Right lobe of liver (tissue), 6 donors: Measurements from ENCODE around the gene SYVN1. TPM values are rescaled to one million over a fixed set of nuclear protein-coding genes. Genes with fewer than 3 reads are reported as not detected.

ENCODE experiments used
- ATAC-seq, 4 donors: fragments of 200-7000 bp; cut with Tn5 transposase; one replicate each; pipeline ENCODE4 v1.9.1; 2020; ENCODE audit warnings: mild to moderate bottlenecking in 4 of 4, moderate library complexity in 4 of 4
- DNase-seq, 3 donors: peaks; one replicate each; pipeline ENCODE4 v3.0.0-alpha.2; 2020
- H3K27ac ChIP-seq, 3 donors: fragments of 200-600 bp; one replicate each; pipeline ENCODE4 v1.8.0; 2022
- H3K27me3 ChIP-seq, 2 donors: fragments of 200-600 bp; one replicate each; pipeline ENCODE4 v1.8.0; 2022
- H3K36me3 ChIP-seq, 4 donors: fragments of 200-600 bp; sonication (generic) in 1 of 4; one replicate each; pipeline versions ENCODE4 v1.5.1 to v1.8.0; 2017 to 2022; ENCODE audit warnings: control low read depth in 1 of 4
- H3K4me1 ChIP-seq, 4 donors: fragments of 200-600 bp; sonication (generic) in 1 of 4; one replicate each; pipeline versions ENCODE4 v1.5.1 to v1.8.0; 2017 to 2022; ENCODE audit warnings: control low read depth in 1 of 4
- H3K4me3 ChIP-seq, 3 donors: fragments of 200-600 bp; one replicate each; pipeline ENCODE4 v1.8.0; 2022
- H3K9me3 ChIP-seq, 4 donors: fragments of 200-600 bp; sonication (generic) in 1 of 4; one replicate each; pipeline versions ENCODE4 v1.5.1 to v1.8.0; 2017 to 2022; ENCODE audit warnings: control low read depth in 1 of 4
- POLR2A ChIP-seq: fragments of 450-650 bp; IDR thresholded peaks from one replicate; pipeline ENCODE4 v1.6.1; 2017; ENCODE audit warnings: antibody characterized with exemption, mild to moderate bottlenecking
- WGBS: methylation state at CpG from one replicate; pipeline ENCODE4 v1.1.6; 2018; ENCODE audit warnings: low coverage, low lambda C conversion rate; ENCODE audit not compliant: insufficient coverage; ENCODE audit errors: missing lambda C conversion rate; 5-methylcytosine and 5-hydroxymethylcytosine counted together
- intact Hi-C, 2 donors: fragments of 100-400 bp; cut with DNase I; formaldehyde crosslinking; loops; one replicate each; pipeline versions ENCODE4 v1.11.2 to v1.14.1; 2022
- total RNA-seq, 6 experiments: library from RNA; depleted of rRNA in 2 of 6; stranded (reverse); fragments of >200 nt in 2 of 6; fragmentation: NEBNext Ultra II Directional in 3 of 6; extraction: Animal tissue kit (Norgen Biotek cat#: 25700) in 3 of 6; gene quantifications; one replicate each; pipeline versions ENCODE4 v1.1.0 to v1.2.4, GENCODE V29; 2016 to 2023
- TF ChIP-seq, protein P1 (sequence below), 4 donors: fragments of 200-600 bp in 3 of 4; fragments of 450-650 bp in 1 of 4; IDR thresholded peaks; one replicate each; pipeline versions ENCODE4 v1.5.1 to v1.8.0; 2016 to 2022; ENCODE audit warnings: antibody characterized with exemption in 4 of 4, mild to moderate bottlenecking in 2 of 4
- donor health status: DM: no; HTN: yes; CAD: no.
- donor health status: DM: no; HTN: no; CAD: no.
- donor health status: DM: no; HTN: no; CAD: no.
- donor health status: DM: no; HTN: yes; CAD: no.
- donor health status: DM: no; HTN: yes; CAD: no.

The SYVN1 gene
- total RNA-seq, 6 experiments from 2014 or later, result 73.0 to 120 (median 109) TPM

GRCh38 chr11:65100674-65101350 is 33.5 kb downstream of the SYVN1 start:
- H3K4me3 ChIP-seq, result no peak overlapping the region
- H3K27me3 ChIP-seq, result no peaks in the 10 kb centered on the region
- TF ChIP-seq, protein P1, sequence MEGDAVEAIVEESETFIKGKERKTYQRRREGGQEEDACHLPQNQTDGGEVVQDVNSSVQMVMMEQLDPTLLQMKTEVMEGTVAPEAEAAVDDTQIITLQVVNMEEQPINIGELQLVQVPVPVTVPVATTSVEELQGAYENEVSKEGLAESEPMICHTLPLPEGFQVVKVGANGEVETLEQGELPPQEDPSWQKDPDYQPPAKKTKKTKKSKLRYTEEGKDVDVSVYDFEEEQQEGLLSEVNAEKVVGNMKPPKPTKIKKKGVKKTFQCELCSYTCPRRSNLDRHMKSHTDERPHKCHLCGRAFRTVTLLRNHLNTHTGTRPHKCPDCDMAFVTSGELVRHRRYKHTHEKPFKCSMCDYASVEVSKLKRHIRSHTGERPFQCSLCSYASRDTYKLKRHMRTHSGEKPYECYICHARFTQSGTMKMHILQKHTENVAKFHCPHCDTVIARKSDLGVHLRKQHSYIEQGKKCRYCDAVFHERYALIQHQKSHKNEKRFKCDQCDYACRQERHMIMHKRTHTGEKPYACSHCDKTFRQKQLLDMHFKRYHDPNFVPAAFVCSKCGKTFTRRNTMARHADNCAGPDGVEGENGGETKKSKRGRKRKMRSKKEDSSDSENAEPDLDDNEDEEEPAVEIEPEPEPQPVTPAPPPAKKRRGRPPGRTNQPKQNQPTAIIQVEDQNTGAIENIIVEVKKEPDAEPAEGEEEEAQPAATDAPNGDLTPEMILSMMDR (IDR thresholded peaks at IDR 0.05), result no peak
- H3K9me3 ChIP-seq, result no peaks in the 10 kb centered on the region
- peak overlapping the region in 2 of 3 donors; percentile 59 to 81 for H3K27ac ChIP-seq
- peaks cover 0 to 7% (median 0%) of the 10 kb centered on the region in 4 donors for H3K36me3 ChIP-seq
- peaks cover 0 to 53% (median 24%) of the 10 kb centered on the region in 4 donors for H3K4me1 ChIP-seq
- DNase-seq (no peak), ATAC-seq (no peak)
- intact Hi-C loops, result loop anchor here in 1 of 2 donors (10.0 kb wide), 1 partner anchor 66 kb away; no protein-coding TSS in a partner anchor
- 68% methylated on average over 6 of the region's 6 CpGs for WGBS

- Histone ChIP-seq H3K27ac (peak overlapping the region; percentile 78 to 91 (median 88)), H3K9me3 (no peaks in the 10 kb centered on the region), H3K4me3 (peak overlapping the region; percentile 84 to 97 (median 89)), H3K36me3 (peaks cover 0 to 7% (median 0%) of the 10 kb centered on the region in 4 donors), H3K4me1 (peaks cover 0 to 29% (median 11%) of the 10 kb centered on the region in 4 donors), H3K27me3 (no peaks in the 10 kb centered on the region)
- intact Hi-C loops, result no loop called here
- DNase-seq (no peak), ATAC-seq (no peak)
- TF ChIP-seq, protein P1 (IDR thresholded peaks at IDR 0.05), result no peak
- TF ChIP-seq POLR2A, result no peak
- 21% methylated on average over 4 of the region's 8 CpGs for WGBS
These were observed 37.4 kb downstream of the SYVN1 start for GRCh38 chr11:65096926-65097325.

DNA sequence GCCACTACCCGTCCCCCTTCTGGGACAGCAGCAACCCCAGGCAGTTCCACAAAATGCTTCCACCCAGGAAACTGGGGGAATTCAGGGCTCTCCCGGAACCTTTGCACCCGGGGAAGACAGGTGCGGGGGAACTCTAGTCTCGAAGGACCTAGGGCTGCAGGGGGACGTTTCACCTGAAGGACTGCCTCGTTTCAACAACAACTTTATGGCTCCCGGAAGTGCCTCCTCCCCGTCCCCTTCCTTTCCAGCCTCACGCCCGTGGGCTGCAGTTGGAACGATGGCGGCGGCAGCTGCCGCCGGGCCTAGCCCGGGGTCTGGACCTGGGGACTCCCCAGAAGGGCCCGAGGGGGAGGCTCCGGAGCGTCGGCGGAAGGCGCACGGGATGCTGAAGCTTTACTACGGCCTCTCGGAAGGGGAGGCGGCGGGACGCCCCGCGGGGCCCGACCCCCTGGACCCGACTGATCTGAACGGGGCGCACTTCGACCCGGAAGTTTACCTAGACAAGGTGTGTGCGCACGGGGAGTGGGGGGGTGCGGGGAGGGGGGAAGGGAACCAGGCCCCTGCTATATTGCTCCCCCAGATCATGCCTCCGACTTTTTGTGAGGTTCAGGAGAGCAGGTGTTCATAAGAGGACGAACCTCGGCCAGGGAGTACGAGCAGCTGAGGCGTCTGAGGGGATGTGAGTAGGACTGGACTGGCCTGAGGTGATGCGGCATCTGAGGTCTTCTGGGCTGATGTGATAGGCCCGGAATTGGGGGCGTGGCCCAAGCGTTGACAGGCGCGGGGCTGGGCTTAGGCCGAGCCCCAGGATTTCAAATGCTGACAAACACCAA is 38.1 kb downstream of the SYVN1 start, which contains the start of gene VPS51:
Gene VPS51, plus strand, starts transcription at position 241 of the 833 bp plus-strand sequence. Its CDS starts 37 bp downstream, at position 278.
- no peaks in the 10 kb centered on the region for H3K9me3 ChIP-seq
- H3K36me3 ChIP-seq, result peaks cover 0 to 7% (median 0%) of the 10 kb centered on the region in 4 donors
- peak within 1 kb of the TSS; percentile 84 to 97 (median 89) for H3K4me3 ChIP-seq
- 0% methylated on average over 9 of the region's 52 CpGs for whole genome bisulfite sequencing
- ATAC-seq (peak; percentile 91 to 95 (median 94)), DNase-seq (peak; percentile 89 to 93 (median 93))
- H3K4me1 ChIP-seq, result peaks cover 0 to 22% (median 8%) of the 10 kb centered on the region in 4 donors
- TF ChIP-seq, protein P1 (IDR thresholded peaks at IDR 0.05), result peak in 1 of 4 donors; percentile 19
- peak; percentile 87 for TF ChIP-seq POLR2A
- peak within 1 kb of the TSS; percentile 78 to 91 (median 88) for H3K27ac ChIP-seq
- H3K27me3 ChIP-seq, result no peaks in the 10 kb centered on the region
- intact Hi-C loops, result no loop called here

- Histone ChIP-seq H3K4me1 (peaks cover 0 to 16% (median 4%) of the 10 kb centered on the region in 4 donors), H3K27me3 (no peaks in the 10 kb centered on the region), H3K4me3 (peak overlapping the region in 2 of 3 donors; percentile 84 to 89), H3K36me3 (peaks cover 0 to 7% (median 0%) of the 10 kb centered on the region in 4 donors), H3K9me3 (no peaks in the 10 kb centered on the region), H3K27ac (peak overlapping the region in 1 of 3 donors; percentile 47)
- WGBS, result 67% methylated on average over 8 of the region's 22 CpGs
- TF ChIP-seq, protein P1 (IDR thresholded peaks at IDR 0.05), result no peak
- no peak for TF ChIP-seq POLR2A
- intact Hi-C loops, result no loop called here
- ATAC-seq (no peak), DNase-seq (no peak)
These were observed 38.9 kb downstream of the SYVN1 start for GRCh38 chr11:65095427-65095826.
